Measurements from ENCODE around the gene NIPSNAP2. TPM values are rescaled to one million over a fixed set of nuclear protein-coding genes. Genes with fewer than 3 reads are reported as not detected.

The NIPSNAP2 gene
- polyA plus RNA-seq, 1 of the 3 experiments (the other 2 are of a cell fraction) = 57.5 TPM

DNA sequence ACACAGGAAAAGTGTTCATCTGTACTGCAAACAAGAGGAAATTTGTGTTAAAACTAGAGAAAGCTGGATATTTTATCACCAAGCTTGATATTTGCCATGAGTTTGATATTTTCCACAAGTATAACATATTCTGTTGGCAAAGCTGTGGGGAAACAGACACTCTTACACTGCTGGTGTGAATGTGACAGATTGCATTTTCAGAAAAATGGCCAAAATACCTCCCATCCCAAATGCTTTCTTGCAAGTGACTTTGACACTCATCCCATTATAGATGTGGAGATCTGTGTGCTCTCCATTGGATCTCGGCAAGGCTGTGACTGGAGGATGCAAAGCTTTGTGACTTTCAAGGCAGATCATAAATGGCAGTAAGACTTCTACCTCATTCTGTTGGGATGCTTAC is 46.6 kb upstream of the NIPSNAP2 start:
- Histone ChIP-seq H3K9ac (no peak overlapping the region), H3K9me2 (no peaks in the 10 kb centered on the region), H3K4me2 (no peak overlapping the region), H2AFZ (ENCODE audit: low read depth) (no peak overlapping the region), H4K20me1 (ENCODE audit: insufficient read depth) (no peaks in the 10 kb centered on the region), H3K27ac (ENCODE audit: low read depth in 2 of 2, low read length in 1 of 2) (no peak overlapping the region), H3K9me3 (no peaks in the 10 kb centered on the region), H3F3A (replicated peaks; ENCODE audit: insufficient read depth) (no peaks in the 10 kb centered on the region), H3K27me3 (ENCODE audit: insufficient read depth) (no peaks in the 10 kb centered on the region), H3K79me2 (ENCODE audit: insufficient read depth) (no peaks in the 10 kb centered on the region), H3K4me3 (ENCODE audit: low read depth in 2 of 2, low read length in 1 of 2) (no peak overlapping the region), H3K36me3 (replicated peaks in 1 of 2; ENCODE audit: control insufficient read depth in 1 of 2, insufficient read depth in 2 of 2, low read length in 1 of 2) (peaks cover 7 to 11% of the 10 kb centered on the region in 2 experiments), H3K4me1 (ENCODE audit: control insufficient read depth in 1 of 2, insufficient read depth in 2 of 2, low read depth in 1 of 2, low read length in 1 of 2) (no peaks in the 10 kb centered on the region)
- no peak for TF ChIP-seq SMC3 (IDR thresholded peaks at IDR 0.05; ENCODE audit: low read depth, low read length)
- POLR2A ChIA-PET = no interaction called here
- CTCF ChIA-PET = no interaction called here
- no peak for DNase-seq
- 100% methylated on average over 1 of the region's 1 CpG for WGBS (ENCODE audit: low lambda C conversion rate)

GRCh38 chr7:55928006-55928767 is 36.2 kb upstream of the NIPSNAP2 start:
- ChIA-PET CTCF (no interaction called here), POLR2A (no interaction called here)
- no peaks in the 10 kb centered on the region for H3K27me3 ChIP-seq (ENCODE audit: insufficient read depth)
- no peak overlapping the region for H2AFZ ChIP-seq (ENCODE audit: low read depth)
- no peaks in the 10 kb centered on the region for H3K9me2 ChIP-seq
- no peak overlapping the region for H3K4me2 ChIP-seq
- no peaks in the 10 kb centered on the region for H3K4me1 ChIP-seq (ENCODE audit: control insufficient read depth in 1 of 2, insufficient read depth in 2 of 2, low read depth in 1 of 2, low read length in 1 of 2)
- TF ChIP-seq NFIC (IDR thresholded peaks at IDR 0.05; ENCODE audit: borderline replicate concordance) = no peak
- TF ChIP-seq ZBTB33 (IDR thresholded peaks at IDR 0.05; ENCODE audit: borderline replicate concordance, low read depth) = no peak
- TF ChIP-seq USF1 (IDR thresholded peaks at IDR 0.05; ENCODE audit: borderline replicate concordance, low read depth) = no peak
- TF ChIP-seq FOSL2 (IDR thresholded peaks at IDR 0.05; ENCODE audit: borderline replicate concordance, low read depth) = no peak
- no peak for TF ChIP-seq RCOR1 (IDR thresholded peaks at IDR 0.05; ENCODE audit: low read length)
- TF ChIP-seq TCF12 (IDR thresholded peaks at IDR 0.05) = no peak
- TF ChIP-seq JUND (IDR thresholded peaks at IDR 0.05) = no peak
- TF ChIP-seq, protein P1, sequence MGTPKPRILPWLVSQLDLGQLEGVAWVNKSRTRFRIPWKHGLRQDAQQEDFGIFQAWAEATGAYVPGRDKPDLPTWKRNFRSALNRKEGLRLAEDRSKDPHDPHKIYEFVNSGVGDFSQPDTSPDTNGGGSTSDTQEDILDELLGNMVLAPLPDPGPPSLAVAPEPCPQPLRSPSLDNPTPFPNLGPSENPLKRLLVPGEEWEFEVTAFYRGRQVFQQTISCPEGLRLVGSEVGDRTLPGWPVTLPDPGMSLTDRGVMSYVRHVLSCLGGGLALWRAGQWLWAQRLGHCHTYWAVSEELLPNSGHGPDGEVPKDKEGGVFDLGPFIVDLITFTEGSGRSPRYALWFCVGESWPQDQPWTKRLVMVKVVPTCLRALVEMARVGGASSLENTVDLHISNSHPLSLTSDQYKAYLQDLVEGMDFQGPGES (IDR thresholded peaks at IDR 0.05; ENCODE audit: low read depth, low read length) = no peak
- TF ChIP-seq POLR2AphosphoS5 (IDR thresholded peaks at IDR 0.05; ENCODE audit: low read depth, low read length) = no peak
- TF ChIP-seq RFX5 (IDR thresholded peaks at IDR 0.05; ENCODE audit: low read length) = no peak
- no peak for TF ChIP-seq ELF1 (IDR thresholded peaks at IDR 0.05)
- TF ChIP-seq NRF1 (IDR thresholded peaks at IDR 0.05; ENCODE audit: low read depth, low read length) = no peak
- TF ChIP-seq MXI1 (IDR thresholded peaks at IDR 0.05; ENCODE audit: low read depth, low read length) = no peak
- TF ChIP-seq GATA2 (CRISPR knock-in tag; IDR thresholded peaks at IDR 0.05) = no peak
- TF ChIP-seq EP300 (IDR thresholded peaks at IDR 0.05; ENCODE audit: borderline replicate concordance in 1 of 2, low read depth in 1 of 2, low read length in 1 of 2) = no peak
- DNase-seq = no peak
- H3F3A ChIP-seq (replicated peaks; ENCODE audit: insufficient read depth) = no peaks in the 10 kb centered on the region
- 89% methylated on average over 5 of the region's 5 CpGs for WGBS (ENCODE audit: low lambda C conversion rate)
- H4K20me1 ChIP-seq (ENCODE audit: insufficient read depth) = no peaks in the 10 kb centered on the region
- H3K27ac ChIP-seq (ENCODE audit: low read depth in 2 of 2, low read length in 1 of 2) = no peak overlapping the region
- H3K79me2 ChIP-seq (ENCODE audit: insufficient read depth) = no peaks in the 10 kb centered on the region
- H3K9me3 ChIP-seq = no peaks in the 10 kb centered on the region
- H3K4me3 ChIP-seq (ENCODE audit: low read depth in 2 of 2, low read length in 1 of 2) = no peak overlapping the region
- no peaks in the 10 kb centered on the region for H3K36me3 ChIP-seq (replicated peaks in 1 of 2; ENCODE audit: control insufficient read depth in 1 of 2, insufficient read depth in 2 of 2, low read length in 1 of 2)
- no peak overlapping the region for H3K9ac ChIP-seq
